Astrocyte of the spinal cord (primary cell): ENCODE measurements around the gene SAG.

Experiments used
- DNase-seq: peaks from one replicate; pipeline ENCODE4 v3.0.0; 2011; ENCODE audit warnings: low read depth, low spot score
- H3K4me3 ChIP-seq: 2 replicates; pipeline ENCODE4 v1.5.1; 2011; ENCODE audit warnings: low read depth, mild to moderate bottlenecking, low read length, moderate library complexity
- in situ Hi-C: cut with HindIII; loops from 2 replicates; pipeline ENCODE4 v1.10.0; 2017; ENCODE audit warnings: low sequenced_read_pairs
- TF ChIP-seq, protein P1 (sequence below): IDR thresholded peaks from 2 replicates; pipeline ENCODE4 v1.5.1; 2012; ENCODE audit warnings: low read depth, mild to moderate bottlenecking, low read length, inconsistent platforms

Gene SAG

DNA sequence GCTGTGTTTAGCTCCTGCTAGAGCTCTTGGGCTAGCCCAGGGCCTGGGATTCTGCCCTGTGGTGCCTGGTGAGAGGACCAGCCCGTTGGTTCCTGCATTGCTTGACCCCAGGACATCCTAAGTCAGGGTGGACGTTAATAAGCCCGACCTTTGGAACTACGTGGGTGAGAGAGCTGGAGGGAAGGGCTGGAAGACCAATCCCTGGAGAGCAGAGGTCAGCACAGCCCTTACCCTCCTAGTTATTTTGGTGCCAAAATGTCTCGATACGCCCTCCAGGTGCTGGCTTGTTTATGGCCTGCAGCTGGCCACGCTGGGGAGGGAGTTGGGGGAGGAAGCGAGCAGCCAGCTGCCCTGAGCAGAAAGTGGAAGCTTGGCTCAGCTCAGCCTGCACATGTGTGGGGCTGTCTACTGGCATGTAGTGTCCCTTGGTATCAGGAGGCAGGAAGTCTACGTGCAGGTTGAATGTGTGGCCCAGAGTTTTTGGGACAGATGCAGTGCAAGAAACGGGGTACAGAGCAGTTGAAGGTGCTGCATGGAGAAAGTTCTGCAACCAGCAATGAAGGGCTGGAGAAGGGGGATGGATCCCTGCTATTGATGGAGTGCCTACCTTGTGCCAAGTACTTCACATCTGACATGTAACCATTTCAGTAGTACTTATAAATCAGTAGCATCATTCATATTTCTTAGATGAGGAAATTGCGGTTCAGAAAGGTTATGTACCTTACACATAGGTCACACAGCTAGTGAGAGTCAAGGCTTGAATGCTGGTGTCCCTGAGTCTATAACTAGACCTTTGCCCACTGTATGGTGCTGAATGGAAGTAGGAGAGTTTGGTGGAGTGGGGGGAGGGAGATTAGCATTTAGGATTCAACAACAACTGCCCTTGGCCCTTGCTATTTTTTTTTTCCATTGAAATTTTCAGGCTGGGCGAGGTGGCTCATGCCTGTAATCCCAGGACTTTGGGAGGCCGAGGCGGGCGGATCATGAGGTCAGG lies 41.7 kb downstream of the SAG start:
- in situ Hi-C loops = no loop called here
- no peak for DNase-seq
- H3K4me3 ChIP-seq = no peak overlapping the region
- TF ChIP-seq, protein P1, sequence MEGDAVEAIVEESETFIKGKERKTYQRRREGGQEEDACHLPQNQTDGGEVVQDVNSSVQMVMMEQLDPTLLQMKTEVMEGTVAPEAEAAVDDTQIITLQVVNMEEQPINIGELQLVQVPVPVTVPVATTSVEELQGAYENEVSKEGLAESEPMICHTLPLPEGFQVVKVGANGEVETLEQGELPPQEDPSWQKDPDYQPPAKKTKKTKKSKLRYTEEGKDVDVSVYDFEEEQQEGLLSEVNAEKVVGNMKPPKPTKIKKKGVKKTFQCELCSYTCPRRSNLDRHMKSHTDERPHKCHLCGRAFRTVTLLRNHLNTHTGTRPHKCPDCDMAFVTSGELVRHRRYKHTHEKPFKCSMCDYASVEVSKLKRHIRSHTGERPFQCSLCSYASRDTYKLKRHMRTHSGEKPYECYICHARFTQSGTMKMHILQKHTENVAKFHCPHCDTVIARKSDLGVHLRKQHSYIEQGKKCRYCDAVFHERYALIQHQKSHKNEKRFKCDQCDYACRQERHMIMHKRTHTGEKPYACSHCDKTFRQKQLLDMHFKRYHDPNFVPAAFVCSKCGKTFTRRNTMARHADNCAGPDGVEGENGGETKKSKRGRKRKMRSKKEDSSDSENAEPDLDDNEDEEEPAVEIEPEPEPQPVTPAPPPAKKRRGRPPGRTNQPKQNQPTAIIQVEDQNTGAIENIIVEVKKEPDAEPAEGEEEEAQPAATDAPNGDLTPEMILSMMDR = no peak

DNA sequence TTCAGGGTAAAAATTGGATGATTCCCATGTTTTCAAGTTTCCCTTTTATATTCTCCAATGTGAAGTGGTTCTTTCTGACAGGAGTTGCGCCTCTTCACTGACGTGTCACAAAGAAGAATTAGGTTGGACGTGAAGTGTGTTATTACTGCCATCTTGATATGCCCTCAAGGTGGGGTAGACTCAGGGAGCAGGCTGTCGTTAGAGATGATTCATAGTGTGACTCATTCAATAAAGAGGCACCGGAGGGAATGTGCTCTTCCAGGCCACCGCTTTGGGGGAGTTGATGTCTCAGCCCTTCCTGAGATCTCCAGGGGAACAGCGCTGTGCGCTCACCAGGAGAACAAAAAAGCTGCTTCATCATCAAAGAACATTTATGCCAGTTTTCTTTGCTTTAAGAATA lies 43.1 kb downstream of the SAG start:
- peak; percentile 87 for DNase-seq
- H3K4me3 ChIP-seq = no peak overlapping the region
- in situ Hi-C loops = no loop called here
- TF ChIP-seq, protein P1 = no peak

DNA sequence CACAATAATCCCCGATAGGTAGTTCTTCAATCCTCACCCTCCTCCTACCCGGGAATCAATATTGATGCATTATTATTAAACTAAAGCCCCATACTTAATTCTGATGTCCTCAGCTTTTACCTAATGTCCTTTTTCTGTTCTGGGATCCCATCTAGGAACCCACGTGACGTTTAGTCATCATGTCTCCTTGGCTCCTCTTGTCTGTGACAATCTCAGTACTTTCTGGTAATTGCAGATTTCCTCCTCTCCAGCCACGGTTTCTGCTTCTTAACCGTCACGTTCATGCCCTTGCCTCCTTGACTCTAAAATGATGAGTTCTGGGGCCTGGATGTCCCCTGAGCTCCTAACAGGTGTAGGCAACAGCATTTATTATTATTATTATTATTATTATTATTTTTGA lies 43.8 kb downstream of the SAG start:
- no peak overlapping the region for H3K4me3 ChIP-seq
- DNase-seq = peak; percentile 23
- in situ Hi-C loops = no loop called here
- TF ChIP-seq, protein P1 = no peak

DNA sequence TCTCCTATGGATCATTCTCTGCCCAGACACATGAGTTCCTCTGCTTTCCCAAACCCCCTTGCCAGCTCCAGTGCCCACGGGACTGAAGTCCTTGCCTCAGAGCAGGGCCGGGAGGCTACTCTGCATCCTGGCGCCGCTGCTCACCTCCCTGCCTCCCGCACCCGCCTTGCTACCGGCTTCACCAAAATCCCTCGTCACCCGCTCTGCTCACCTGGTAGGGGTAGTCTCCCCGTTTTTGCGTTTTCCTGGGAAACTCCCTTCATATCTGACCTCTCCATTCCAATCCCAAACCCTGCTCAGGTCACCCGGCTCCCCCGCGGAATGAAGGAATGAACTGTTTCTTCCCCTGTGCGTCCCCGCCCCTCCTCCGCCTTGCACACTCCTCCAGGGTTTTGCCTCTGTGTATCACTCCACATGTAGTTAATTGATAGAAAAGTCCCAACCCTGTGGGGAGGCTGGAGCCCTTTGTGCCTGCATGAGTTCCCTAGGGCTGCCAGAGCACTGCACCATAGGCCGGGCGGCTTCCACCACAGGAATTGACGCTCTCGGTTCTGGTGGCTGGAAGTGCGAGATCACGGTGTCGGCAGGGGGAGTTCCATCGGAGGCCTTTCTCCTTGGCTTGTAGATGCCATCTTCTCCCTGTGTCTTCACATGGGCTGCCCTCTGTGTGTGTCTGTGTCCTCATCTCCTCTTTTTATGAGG lies 44.7 kb downstream of the SAG start:
- DNase-seq = no peak
- TF ChIP-seq, protein P1 = no peak
- H3K4me3 ChIP-seq = no peak overlapping the region
- in situ Hi-C loops = no loop called here

DNA sequence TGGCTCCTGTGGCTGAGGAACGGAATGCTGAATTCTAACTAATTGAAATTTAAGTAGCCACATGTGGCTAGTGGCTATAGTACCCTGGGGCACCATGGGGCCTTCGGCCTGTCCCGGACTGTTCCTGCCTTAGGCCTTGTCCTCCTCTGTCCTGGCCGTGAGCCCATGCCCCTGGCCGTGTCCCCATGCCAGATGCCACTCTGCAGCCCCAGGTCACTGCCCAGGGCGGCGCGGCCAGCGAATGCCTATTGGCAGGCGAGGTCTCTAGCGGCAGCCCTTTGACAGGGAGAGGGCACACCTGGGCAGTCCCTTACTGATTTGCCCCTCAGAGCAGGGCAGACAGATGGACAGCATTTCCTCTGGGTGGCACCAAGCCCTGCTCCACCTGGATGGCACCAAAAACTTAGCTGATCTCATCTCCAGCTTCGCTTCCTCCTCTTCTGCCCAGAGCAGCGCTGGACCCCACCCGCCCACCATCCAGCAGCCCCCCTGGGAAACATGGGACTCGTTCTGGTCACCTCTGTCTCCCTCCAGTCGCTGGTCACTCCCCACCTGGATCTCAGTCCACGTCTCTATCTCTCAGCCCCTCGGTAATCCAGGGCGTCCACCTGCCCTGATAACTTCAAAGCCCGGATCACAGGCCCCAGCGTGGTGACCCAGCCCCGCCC lies 45.6 kb downstream of the SAG start:
- in situ Hi-C loops = no loop called here
- no peak overlapping the region for H3K4me3 ChIP-seq
- TF ChIP-seq, protein P1 = no peak

DNA sequence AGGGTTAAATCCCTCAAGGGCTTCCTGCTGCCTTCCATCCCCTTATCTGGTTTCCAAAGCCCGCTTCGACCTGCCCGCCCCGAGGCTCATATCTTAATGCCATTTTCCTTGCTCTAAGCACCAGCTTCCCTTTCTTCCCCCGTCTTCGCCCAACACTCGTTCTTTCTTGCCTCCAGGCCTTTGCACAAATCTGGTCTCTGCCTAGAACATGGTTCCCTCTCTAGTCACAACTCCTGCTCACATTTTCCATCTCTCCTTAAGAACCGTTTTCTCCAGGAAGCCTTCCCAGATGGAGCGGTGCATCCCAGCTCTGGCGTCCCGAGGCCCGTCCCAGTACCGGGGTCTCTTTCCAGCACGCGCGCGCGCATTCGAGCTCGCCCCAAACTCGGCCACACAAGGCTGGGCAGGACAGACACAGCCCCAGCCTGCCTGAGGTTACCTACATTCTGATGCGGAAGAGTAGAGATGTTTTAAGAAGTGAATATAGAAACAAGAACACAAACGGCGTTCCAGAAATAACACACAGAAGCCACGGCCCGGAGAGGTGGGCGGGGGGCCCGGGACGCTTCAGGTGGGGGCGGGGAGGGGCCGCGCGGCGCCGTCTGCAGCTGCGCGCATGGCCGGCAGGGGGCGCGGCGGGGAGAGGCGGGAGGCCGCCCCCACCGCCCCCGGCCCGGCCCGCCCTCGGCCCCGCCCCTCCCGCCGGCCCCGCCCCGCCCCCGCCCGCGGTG lies 46.3 kb downstream of the SAG start, which contains the start of gene DGKD:
DGKD (plus strand) TSS at position 726 of the 731 bp plus-strand sequence. CDS start 25 bp downstream, outside the sequence.
- in situ Hi-C loops = no loop called here
- H3K4me3 ChIP-seq = peak within 1 kb of the TSS; percentile 70
- peak; percentile 42 for DNase-seq
- TF ChIP-seq, protein P1 = peak; percentile 24

More for the DNA sequence above, 45.6 kb downstream of the SAG start:
- no peak for DNase-seq
